ENCODE results near the gene PLCL2. TPM values are rescaled to one million over a fixed set of nuclear protein-coding genes. Genes with fewer than 3 reads are reported as not detected.

Gene PLCL2
- total and polyA plus RNA-seq, 10 of the 15 experiments (the other 5 are each of a cell fraction or from before 2014, with no cell fraction given), result 7.5 to 37.3 (median 21.7) TPM

GRCh38 chr3:16883723-16884083 lies 1.1 kb upstream of the PLCL2 start:
- no peak for DNase-seq (ENCODE audit: low read depth, low spot score)
- H3K4me2 ChIP-seq (ENCODE audit: control insufficient read depth, insufficient read depth), result peak overlapping the region; percentile 87
- peak overlapping the region; percentile 93 for H3K27ac ChIP-seq (ENCODE audit: control insufficient read depth, insufficient read depth)
- intact Hi-C loops (cut with micrococcal nuclease; ENCODE audit: unreplicated experiment), result loop anchor here (1.0 to 10.0 kb wide), 4 partner anchors 55 to 350 kb away; no protein-coding TSS in a partner anchor
- in situ Hi-C loops (cut with MboI), result no loop called here
- RAD21 ChIA-PET (ENCODE audit: unreplicated experiment), result interaction anchor here (0.7 to 8.9 kb wide), 27 partner anchors 10 to 546 kb away, joined by 3 to 76 read pairs (median 4); no protein-coding TSS in a partner anchor
- 56% methylated on average over 16 of the region's 16 CpGs for WGBS (ENCODE audit: insufficient coverage, insufficient replicate concordance, low lambda C conversion rate, missing lambda C conversion rate)
- no peaks in the 10 kb centered on the region for H3K27me3 ChIP-seq (replicated peaks in 1 of 2; ENCODE audit: control insufficient read depth in 2 of 2, insufficient read depth in 2 of 2, low read length in 1 of 2)
- no peak for ATAC-seq
- H4K20me1 ChIP-seq (ENCODE audit: control insufficient read depth, insufficient read depth), result no peaks in the 10 kb centered on the region
- no TSS peak for BruUV-seq (replicated peaks)
- CTCF ChIA-PET, result interaction anchor here (0.6 to 6.6 kb wide), 28 partner anchors 11 to 352 kb away, joined by 3 to 56 read pairs (median 5); no protein-coding TSS in a partner anchor
- no peaks in the 10 kb centered on the region for H3K9me3 ChIP-seq (replicated peaks; ENCODE audit: control insufficient read depth, insufficient read depth, low read length)
- TF ChIP-seq SRF (IDR thresholded peaks at IDR 0.05; ENCODE audit: low read depth in 2 of 2, low read length in 2 of 2), result no peak
- TF ChIP-seq NR2C1 (IDR thresholded peaks at IDR 0.05), result no peak
- no peak for TF ChIP-seq RFX5 (IDR thresholded peaks at IDR 0.05; ENCODE audit: low read depth, low read length)
- TF ChIP-seq, protein P1, sequence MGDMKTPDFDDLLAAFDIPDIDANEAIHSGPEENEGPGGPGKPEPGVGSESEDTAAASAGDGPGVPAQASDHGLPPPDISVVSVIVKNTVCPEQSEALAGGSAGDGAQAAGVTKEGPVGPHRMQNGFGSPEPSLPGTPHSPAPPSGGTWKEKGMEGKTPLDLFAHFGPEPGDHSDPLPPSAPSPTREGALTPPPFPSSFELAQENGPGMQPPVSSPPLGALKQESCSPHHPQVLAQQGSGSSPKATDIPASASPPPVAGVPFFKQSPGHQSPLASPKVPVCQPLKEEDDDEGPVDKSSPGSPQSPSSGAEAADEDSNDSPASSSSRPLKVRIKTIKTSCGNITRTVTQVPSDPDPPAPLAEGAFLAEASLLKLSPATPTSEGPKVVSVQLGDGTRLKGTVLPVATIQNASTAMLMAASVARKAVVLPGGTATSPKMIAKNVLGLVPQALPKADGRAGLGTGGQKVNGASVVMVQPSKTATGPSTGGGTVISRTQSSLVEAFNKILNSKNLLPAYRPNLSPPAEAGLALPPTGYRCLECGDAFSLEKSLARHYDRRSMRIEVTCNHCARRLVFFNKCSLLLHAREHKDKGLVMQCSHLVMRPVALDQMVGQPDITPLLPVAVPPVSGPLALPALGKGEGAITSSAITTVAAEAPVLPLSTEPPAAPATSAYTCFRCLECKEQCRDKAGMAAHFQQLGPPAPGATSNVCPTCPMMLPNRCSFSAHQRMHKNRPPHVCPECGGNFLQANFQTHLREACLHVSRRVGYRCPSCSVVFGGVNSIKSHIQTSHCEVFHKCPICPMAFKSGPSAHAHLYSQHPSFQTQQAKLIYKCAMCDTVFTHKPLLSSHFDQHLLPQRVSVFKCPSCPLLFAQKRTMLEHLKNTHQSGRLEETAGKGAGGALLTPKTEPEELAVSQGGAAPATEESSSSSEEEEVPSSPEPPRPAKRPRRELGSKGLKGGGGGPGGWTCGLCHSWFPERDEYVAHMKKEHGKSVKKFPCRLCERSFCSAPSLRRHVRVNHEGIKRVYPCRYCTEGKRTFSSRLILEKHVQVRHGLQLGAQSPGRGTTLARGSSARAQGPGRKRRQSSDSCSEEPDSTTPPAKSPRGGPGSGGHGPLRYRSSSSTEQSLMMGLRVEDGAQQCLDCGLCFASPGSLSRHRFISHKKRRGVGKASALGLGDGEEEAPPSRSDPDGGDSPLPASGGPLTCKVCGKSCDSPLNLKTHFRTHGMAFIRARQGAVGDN (IDR thresholded peaks at IDR 0.05), result no peak
- TF ChIP-seq KDM1A (IDR thresholded peaks at IDR 0.05; ENCODE audit: borderline replicate concordance), result no peak
- no peak for TF ChIP-seq FOS (IDR thresholded peaks at IDR 0.05; ENCODE audit: borderline replicate concordance, extremely low read depth, insufficient read length)
- TF ChIP-seq KLF5 (IDR thresholded peaks at IDR 0.05; ENCODE audit: partially characterized antibody), result no peak
- peak overlapping the region; percentile 83 for H2AFZ ChIP-seq (ENCODE audit: control insufficient read depth, low read depth, low read length)
- peak overlapping the region; percentile 92; the same call in 1 of the 2 replicates for H3K9ac ChIP-seq (ENCODE audit: control insufficient read depth, insufficient read depth, low read length)
- SMC1A ChIA-PET (ENCODE audit: uncharacterized antibody, unreplicated experiment), result interaction anchor here (1.2 to 3.7 kb wide), 12 partner anchors 34 to 348 kb away, joined by 3 to 27 read pairs (median 6); no protein-coding TSS in a partner anchor
- peaks cover 47% of the 10 kb centered on the region for H3K79me2 ChIP-seq (ENCODE audit: control insufficient read depth, insufficient read depth, low read length)
- H3K4me3 ChIP-seq, result peak overlapping the region; percentile 75
- FAIRE-seq, result no peak
- H3K36me3 ChIP-seq (ENCODE audit: control insufficient read depth in 2 of 2, insufficient read depth in 2 of 2, low read length in 1 of 2), result no peaks in the 10 kb centered on the region
- no peaks in the 10 kb centered on the region for H3K4me1 ChIP-seq (ENCODE audit: control insufficient read depth, insufficient read depth, low read length)
- POLR2A ChIA-PET, result interaction anchor here (0.6 to 2.8 kb wide), 8 partner anchors 13 to 150 kb away, joined by 4 to 14 read pairs (median 4); no protein-coding TSS in a partner anchor

Measured in GM12878 (cell line).